ENCODE data around the gene ZNF438. TPM values are rescaled to one million over a fixed set of nuclear protein-coding genes. Genes with fewer than 3 reads are reported as not detected.

Gene ZNF438
- total RNA-seq, 2 experiments from 2014 or later = 3.8 to 4.4 TPM

GRCh38 chr10:30842894-30843293 lies 188.8 kb downstream of the ZNF438 start:
- Mint-ChIP-seq H3K4me3 (no peak overlapping the region), H3K9me3 (ENCODE audit: low read depth) (no peaks in the 10 kb centered on the region), H3K36me3 (no peaks in the 10 kb centered on the region), H3K27ac (no peak overlapping the region), H3K4me1 (no peaks in the 10 kb centered on the region), H3K27me3 (no peaks in the 10 kb centered on the region)
- ATAC-seq = no peak
- CTCF ChIA-PET = no interaction called here
- DNase-seq = no peak

- ATAC-seq (no peak), DNase-seq (no peak)
- Mint-ChIP-seq H3K36me3 (no peaks in the 10 kb centered on the region), H3K9me3 (ENCODE audit: low read depth) (no peaks in the 10 kb centered on the region), H3K27ac (no peak overlapping the region), H3K4me3 (no peak overlapping the region), H3K4me1 (no peaks in the 10 kb centered on the region), H3K27me3 (no peaks in the 10 kb centered on the region)
- CTCF ChIA-PET = no interaction called here
Observed at GRCh38 chr10:30842185-30842584, 189.5 kb downstream of the ZNF438 start.

GRCh38 chr10:30840395-30841050 lies 191.1 kb downstream of the ZNF438 start:
- Mint-ChIP-seq H3K9me3 (ENCODE audit: low read depth) (no peaks in the 10 kb centered on the region), H3K36me3 (no peaks in the 10 kb centered on the region), H3K4me1 (no peaks in the 10 kb centered on the region), H3K27ac (no peak overlapping the region), H3K4me3 (no peak overlapping the region), H3K27me3 (no peaks in the 10 kb centered on the region)
- CTCF ChIA-PET = interaction anchor here (1.5 kb wide), 1 partner anchor 12 kb away, joined by 4 read pairs; no protein-coding TSS in a partner anchor
- no peak for ATAC-seq
- DNase-seq = no peak

GRCh38 chr10:30839652-30840051 lies 192.0 kb downstream of the ZNF438 start:
- no peak for ATAC-seq
- Mint-ChIP-seq H3K4me3 (no peak overlapping the region), H3K27ac (no peak overlapping the region), H3K9me3 (ENCODE audit: low read depth) (no peaks in the 10 kb centered on the region), H3K4me1 (no peaks in the 10 kb centered on the region), H3K36me3 (no peaks in the 10 kb centered on the region), H3K27me3 (no peaks in the 10 kb centered on the region)
- CTCF ChIA-PET = interaction anchor here (1.5 kb wide), 1 partner anchor 11 kb away, joined by 4 read pairs; no protein-coding TSS in a partner anchor
- DNase-seq = no peak

- Mint-ChIP-seq H3K36me3 (no peaks in the 10 kb centered on the region), H3K27ac (no peak overlapping the region), H3K27me3 (no peaks in the 10 kb centered on the region), H3K4me1 (no peaks in the 10 kb centered on the region), H3K9me3 (ENCODE audit: low read depth) (no peaks in the 10 kb centered on the region), H3K4me3 (no peak overlapping the region)
- CTCF ChIA-PET = no interaction called here
- no peak for DNase-seq
- no peak for ATAC-seq
Observed at GRCh38 chr10:30836406-30836805, 195.3 kb downstream of the ZNF438 start.

- Mint-ChIP-seq H3K27me3 (no peaks in the 10 kb centered on the region), H3K27ac (no peak overlapping the region), H3K4me3 (no peak overlapping the region), H3K36me3 (no peaks in the 10 kb centered on the region), H3K9me3 (ENCODE audit: low read depth) (no peaks in the 10 kb centered on the region), H3K4me1 (no peaks in the 10 kb centered on the region)
- no peak for ATAC-seq
- CTCF ChIA-PET = no interaction called here
- DNase-seq = no peak
Observed at GRCh38 chr10:30835146-30835545, 196.5 kb downstream of the ZNF438 start.

- Mint-ChIP-seq H3K4me1 (no peaks in the 10 kb centered on the region), H3K27me3 (no peaks in the 10 kb centered on the region), H3K9me3 (ENCODE audit: low read depth) (no peaks in the 10 kb centered on the region), H3K27ac (no peak overlapping the region), H3K4me3 (no peak overlapping the region), H3K36me3 (no peaks in the 10 kb centered on the region)
- CTCF ChIA-PET = no interaction called here
- no peak for ATAC-seq
- DNase-seq = no peak
Observed at GRCh38 chr10:30834651-30835050, 197.0 kb downstream of the ZNF438 start.

GRCh38 chr10:30834153-30834552 lies 197.5 kb downstream of the ZNF438 start:
- CTCF ChIA-PET = interaction anchor here (0.7 kb wide), 1 partner anchor 82 kb away, joined by 3 read pairs; no protein-coding TSS in a partner anchor
- DNase-seq = no peak
- ATAC-seq = no peak
- Mint-ChIP-seq H3K4me3 (no peak overlapping the region), H3K27ac (no peak overlapping the region), H3K36me3 (no peaks in the 10 kb centered on the region), H3K27me3 (no peaks in the 10 kb centered on the region), H3K4me1 (no peaks in the 10 kb centered on the region), H3K9me3 (ENCODE audit: low read depth) (no peaks in the 10 kb centered on the region)

GRCh38 chr10:30833628-30833970 lies 198.1 kb downstream of the ZNF438 start:
- H3K27ac Mint-ChIP-seq = no peak overlapping the region
- DNase-seq (no peak), ATAC-seq (no peak)
- CTCF ChIA-PET = interaction anchor here (0.7 kb wide), 1 partner anchor 81 kb away, joined by 3 read pairs; no protein-coding TSS in a partner anchor
- H3K9me3 Mint-ChIP-seq (ENCODE audit: low read depth) = no peaks in the 10 kb centered on the region
- no peaks in the 10 kb centered on the region for H3K36me3 Mint-ChIP-seq
- H3K4me1 Mint-ChIP-seq = no peaks in the 10 kb centered on the region
- no peaks in the 10 kb centered on the region for H3K27me3 Mint-ChIP-seq
- H3K4me3 Mint-ChIP-seq = no peak overlapping the region

GRCh38 chr10:30832749-30833627 lies 198.7 kb downstream of the ZNF438 start:
- H3K9me3 Mint-ChIP-seq (ENCODE audit: low read depth) = no peaks in the 10 kb centered on the region
- ATAC-seq (no peak), DNase-seq (no peak)
- CTCF ChIA-PET = no interaction called here
- H3K27ac Mint-ChIP-seq = no peak overlapping the region
- no peaks in the 10 kb centered on the region for H3K4me1 Mint-ChIP-seq
- H3K27me3 Mint-ChIP-seq = no peaks in the 10 kb centered on the region
- H3K36me3 Mint-ChIP-seq = no peaks in the 10 kb centered on the region
- no peak overlapping the region for H3K4me3 Mint-ChIP-seq

GRCh38 chr10:30832001-30832748 lies 199.5 kb downstream of the ZNF438 start:
- no peak for ATAC-seq
- Mint-ChIP-seq H3K4me1 (no peaks in the 10 kb centered on the region), H3K36me3 (no peaks in the 10 kb centered on the region), H3K9me3 (ENCODE audit: low read depth) (no peaks in the 10 kb centered on the region), H3K27me3 (peaks cover 2% of the 10 kb centered on the region), H3K4me3 (no peak overlapping the region), H3K27ac (no peak overlapping the region)
- no peak for DNase-seq
- CTCF ChIA-PET = no interaction called here

- no peak overlapping the region for H3K27ac Mint-ChIP-seq
- CTCF ChIA-PET = no interaction called here
- H3K4me1 Mint-ChIP-seq = no peaks in the 10 kb centered on the region
- no peak for ATAC-seq
- no peaks in the 10 kb centered on the region for H3K36me3 Mint-ChIP-seq
- peaks cover 2% of the 10 kb centered on the region for H3K27me3 Mint-ChIP-seq
- no peaks in the 10 kb centered on the region for H3K9me3 Mint-ChIP-seq (ENCODE audit: low read depth)
- no peak for DNase-seq
- no peak overlapping the region for H3K4me3 Mint-ChIP-seq
Observed at GRCh38 chr10:30831426-30831825, 200.2 kb downstream of the ZNF438 start.

GRCh38 chr10:30830315-30831230 lies 201.1 kb downstream of the ZNF438 start:
- Mint-ChIP-seq H3K4me1 (no peaks in the 10 kb centered on the region), H3K27me3 (peaks cover 3% of the 10 kb centered on the region), H3K9me3 (ENCODE audit: low read depth) (peaks cover under 1% of the 10 kb centered on the region), H3K4me3 (no peak overlapping the region), H3K27ac (no peak overlapping the region), H3K36me3 (no peaks in the 10 kb centered on the region)
- CTCF ChIA-PET = no interaction called here
- no peak for ATAC-seq
- DNase-seq = no peak

Measured in activated CD8-positive, alpha-beta memory T cell treated with anti-CD3 and anti-CD28 coated beads, Interleukin-2, amount 10 ng/mL, durations not matched to agents 7 days and 5 days (primary cell).